Hematopoietic multipotent progenitor cell treated with erythropoietin and hydrocortisone succinate and interleukin-3 and kit ligand, for 4 days (in vitro differentiated cells): Measurements from ENCODE around the gene MBD5.

Source experiments
- DNase-seq: peaks from one replicate; pipeline ENCODE4 v3.0.0-alpha.2; 2015

Gene MBD5

GRCh38 chr2:148237911-148238310, 217.0 kb downstream of the MBD5 start:
- DNase-seq = no peak

- DNase-seq = no peak
Observed at GRCh38 chr2:148238561-148238960, 217.7 kb downstream of the MBD5 start.

- DNase-seq = no peak
Observed at GRCh38 chr2:148240838-148241237, 219.9 kb downstream of the MBD5 start.

GRCh38 chr2:148244593-148245292, 223.9 kb downstream of the MBD5 start:
- no peak for DNase-seq

- no peak for DNase-seq
Observed at GRCh38 chr2:148251993-148252392, 231.1 kb downstream of the MBD5 start.

GRCh38 chr2:148252646-148253045, 231.8 kb downstream of the MBD5 start:
- no peak for DNase-seq

- peak; percentile 10 for DNase-seq
Observed at GRCh38 chr2:148253685-148254084, 232.8 kb downstream of the MBD5 start.

GRCh38 chr2:148255929-148256328, 235.0 kb downstream of the MBD5 start:
- no peak for DNase-seq

- no peak for DNase-seq
Observed at GRCh38 chr2:148257276-148257675, 236.4 kb downstream of the MBD5 start.

- DNase-seq = no peak
Observed at GRCh38 chr2:148258124-148258523, 237.2 kb downstream of the MBD5 start.

- peak; percentile 37 for DNase-seq
Observed at GRCh38 chr2:148259674-148260073, 238.8 kb downstream of the MBD5 start.

GRCh38 chr2:148263890-148264289, 243.0 kb downstream of the MBD5 start:
- no peak for DNase-seq

- no peak for DNase-seq
Observed at GRCh38 chr2:148273158-148273691, 252.3 kb downstream of the MBD5 start.

- no peak for DNase-seq
Observed at GRCh38 chr2:148279216-148279615, 258.3 kb downstream of the MBD5 start.

- no peak for DNase-seq
Observed at GRCh38 chr2:148282201-148282600, 261.3 kb downstream of the MBD5 start.

GRCh38 chr2:148292431-148292830, 271.5 kb downstream of the MBD5 start:
- no peak for DNase-seq

- DNase-seq = peak; percentile 27
Observed at GRCh38 chr2:148298196-148298595, 277.3 kb downstream of the MBD5 start.

GRCh38 chr2:148299616-148300015, 278.7 kb downstream of the MBD5 start:
- DNase-seq = no peak

GRCh38 chr2:148300544-148300943, 279.7 kb downstream of the MBD5 start:
- DNase-seq = no peak

GRCh38 chr2:148301362-148301761, 280.5 kb downstream of the MBD5 start:
- DNase-seq = no peak

- no peak for DNase-seq
Observed at GRCh38 chr2:148302526-148302925, 281.6 kb downstream of the MBD5 start.

- DNase-seq = no peak
Observed at GRCh38 chr2:148303161-148303560, 282.3 kb downstream of the MBD5 start.

- DNase-seq = no peak
Observed at GRCh38 chr2:148305476-148305875, 284.6 kb downstream of the MBD5 start.

GRCh38 chr2:148306027-148306426, 285.1 kb downstream of the MBD5 start:
- no peak for DNase-seq

GRCh38 chr2:148317598-148317997, 296.7 kb downstream of the MBD5 start:
- DNase-seq = no peak
